GM12878 (cell line): ENCODE results near the gene UBL4B. TPM values are rescaled to one million over a fixed set of nuclear protein-coding genes. Genes with fewer than 3 reads are reported as not detected.

ENCODE experiments used
- ATAC-seq: fragments of 200-7000 bp; cut with Tn5 transposase; 3 replicates; pipeline ENCODE4 v1.9.1; 2020; ENCODE audit warnings: mild to moderate bottlenecking, moderate library complexity
- BruUV-seq: library from RNA; stranded (reverse); fragments of 400-500 nt; replicated peaks from 2 replicates; lab custom pipeline; 2021; lab: Mats Ljungman, UMichigan
- CTCF ChIA-PET: fragments of 300-600 bp; sonication (Branson Sonifier 250); formaldehyde crosslinking; extraction: SDS; loops from one replicate; lab custom pipeline; 2021; ENCODE audit warnings: inconsistent platforms; lab: Yijun Ruan, JAX
- POLR2A ChIA-PET: fragments of 350-600 bp; formaldehyde crosslinking; extraction: SDS; loops from one replicate; lab custom pipeline; 2021; ENCODE audit warnings: inconsistent platforms; lab: Charles Lee
- RAD21 ChIA-PET: fragments of 300-600 bp; sonication (Branson Sonifier 250); formaldehyde crosslinking; loops from one replicate; lab custom pipeline; 2023; ENCODE audit warnings: antibody characterized with exemption; ENCODE audit not compliant: unreplicated experiment; lab: Charles Lee
- SMC1A ChIA-PET: fragments of 300-600 bp; sonication (Branson Sonifier 250); formaldehyde crosslinking; loops from one replicate; lab custom pipeline; 2023; ENCODE audit not compliant: unreplicated experiment, uncharacterized antibody; lab: Charles Lee
- DNase-seq: peaks from one replicate; pipeline ENCODE4 v3.0.0-alpha.2; 2011; ENCODE audit warnings: low read depth, low spot score
- FAIRE-seq: peaks from 3 replicates; lab custom pipeline; 2011; peaks lifted over from hg19 to GRCh38; lab: Jason Lieb, UNC
- H2AFZ ChIP-seq: 2 replicates; pipeline ENCODE4 v1.6.0; 2011; ENCODE audit warnings: low read depth, low read length, control low read depth; ENCODE audit not compliant: control insufficient read depth
- H3K27ac ChIP-seq: 2 replicates; pipeline ENCODE4 v1.5.1; 2011; ENCODE audit warnings: control low read depth; ENCODE audit not compliant: control insufficient read depth, insufficient read depth
- H3K27me3 ChIP-seq, 2 experiments: replicated peaks in 1 of 2; 2 replicates each; pipeline versions ENCODE4 v1.6.0 to v1.6.1; 2011; ENCODE audit warnings: low read length in 1 of 2; ENCODE audit not compliant: control insufficient read depth in 2 of 2, insufficient read depth in 2 of 2
- H3K36me3 ChIP-seq, 2 experiments: 2 replicates each; pipeline ENCODE4 v1.5.1; 2011; ENCODE audit warnings: low read length in 1 of 2; ENCODE audit not compliant: control insufficient read depth in 2 of 2, insufficient read depth in 2 of 2
- H3K4me1 ChIP-seq: 2 replicates; pipeline ENCODE4 v1.6.1; 2011; ENCODE audit warnings: mild to moderate bottlenecking, low read length, moderate library complexity, mixed read lengths; ENCODE audit not compliant: control insufficient read depth, insufficient read depth
- H3K4me2 ChIP-seq: 2 replicates; pipeline ENCODE4 v1.6.0; 2011; ENCODE audit warnings: control low read depth; ENCODE audit not compliant: control insufficient read depth, insufficient read depth
- H3K4me3 ChIP-seq: fragments of 200-600 bp; sonication (generic); 2 replicates; pipeline ENCODE4 v1.5.1; 2016
- H3K79me2 ChIP-seq: 2 replicates; pipeline ENCODE4 v1.6.0; 2011; ENCODE audit warnings: low read length; ENCODE audit not compliant: control insufficient read depth, insufficient read depth
- H3K9ac ChIP-seq: 2 replicates; pipeline ENCODE4 v1.8.0; 2011; ENCODE audit warnings: low read length, control low read depth, mixed read lengths; ENCODE audit not compliant: control insufficient read depth, insufficient read depth
- H3K9me3 ChIP-seq: replicated peaks from 3 replicates; pipeline ENCODE4 v1.5.1; 2011; ENCODE audit warnings: mild to moderate bottlenecking, low read length; ENCODE audit not compliant: control insufficient read depth, insufficient read depth
- H4K20me1 ChIP-seq: 2 replicates; pipeline ENCODE4 v1.6.0; 2011; ENCODE audit not compliant: control insufficient read depth, insufficient read depth
- CHD4 ChIP-seq: fragments of 200-600 bp; sonication (generic); IDR thresholded peaks from 2 replicates; pipeline ENCODE4 v1.6.1; 2016; ENCODE audit warnings: mild to moderate bottlenecking
- CREM ChIP-seq: IDR thresholded peaks from 2 replicates; pipeline ENCODE4 v1.6.1; 2014; ENCODE audit warnings: antibody characterized with exemption, low read depth
- EED ChIP-seq: sonication (generic); IDR thresholded peaks from 2 replicates; pipeline ENCODE4 v1.6.1; 2016; ENCODE audit warnings: antibody characterized with exemption, low read depth
- NFIC ChIP-seq: IDR thresholded peaks from 2 replicates; pipeline ENCODE4 v1.6.1; 2012; ENCODE audit warnings: low read depth, mild to moderate bottlenecking, inconsistent platforms, low read length, moderate library complexity
- NR2F1 ChIP-seq: fragments of 450-650 bp; conservative IDR thresholded peaks from 2 replicates; pipeline ENCODE4 v1.6.1; 2017; ENCODE audit warnings: mild to moderate bottlenecking
- POU2F2 ChIP-seq: IDR thresholded peaks from 3 replicates; pipeline ENCODE4 v1.6.1; 2011; ENCODE audit warnings: low read depth, mild to moderate bottlenecking, low read length, borderline replicate concordance
- RFX5 ChIP-seq: IDR thresholded peaks from 2 replicates; pipeline ENCODE4 v1.6.1; 2011; ENCODE audit warnings: low read depth, low read length, improper control_type of control experiment
- SREBF1 ChIP-seq: IDR thresholded peaks from 2 replicates; pipeline ENCODE4 v1.6.1; 2012; ENCODE audit warnings: mild to moderate bottlenecking, low read length
- TCF7 ChIP-seq: IDR thresholded peaks from 2 replicates; pipeline ENCODE4 v1.6.1; 2014; ENCODE audit warnings: antibody characterized with exemption, borderline replicate concordance
- ZBED1 ChIP-seq: IDR thresholded peaks from 2 replicates; pipeline ENCODE4 v1.6.1; 2016; ENCODE audit warnings: borderline replicate concordance
- ZNF217 ChIP-seq: fragments of 450-650 bp; IDR thresholded peaks from 2 replicates; pipeline ENCODE4 v1.6.1; 2017; ENCODE audit warnings: antibody characterized with exemption, mild to moderate bottlenecking
- WGBS: methylation state at CpG from one replicate; pipeline ENCODE4 v1.1.6; 2016; ENCODE audit warnings: low lambda C conversion rate; ENCODE audit not compliant: insufficient replicate concordance, insufficient coverage; ENCODE audit errors: missing lambda C conversion rate; 5-methylcytosine and 5-hydroxymethylcytosine counted together
- in situ Hi-C: fragments of 300-500 bp; cut with MboI; formaldehyde crosslinking; loops from 9 replicates; pipeline ENCODE4 v1.14.3; 2018; ENCODE audit warnings: mixed read lengths
- intact Hi-C: fragments of 100-400 bp; cut with micrococcal nuclease; formaldehyde crosslinking; loops from one replicate; pipeline ENCODE4 v1.14.2; 2022; ENCODE audit not compliant: unreplicated experiment
- polyA plus RNA-seq, 11 experiments: library from polyadenylated mRNA; depleted of rRNA in 4 of 11; unstranded in 6 of 11; stranded (reverse) in 5 of 11; fragments of >200 nt; fragmentation: Nextera tagmentation in 4 of 11; fragmentation: Illumina TruSeq in 1 of 11; extraction: Ambion mirVana in 4 of 11; extraction: Trizol in 1 of 11; gene quantifications; 1 replicate in 1 of 11; 2 replicates in 10 of 11; pipeline versions ENCODE4 v1.2.1 to v1.2.3, GENCODE V29; 2011 to 2016; ENCODE audit warnings: inconsistent platforms in 2 of 11, missing spikeins in 2 of 11, low read depth in 1 of 11
- total RNA-seq, 4 experiments: library from RNA; depleted of rRNA in 3 of 4; stranded (reverse); fragments of >200 nt in 3 of 4; fragmentation: Illumina TruSeq in 1 of 4; extraction: Trizol in 1 of 4; gene quantifications; 2 replicates each; pipeline versions ENCODE4 v1.2.1 to v1.2.3, GENCODE V29; 2013 to 2021
- TF ChIP-seq, protein P1 (sequence below): fragments of 450-650 bp; IDR thresholded peaks from 2 replicates; pipeline ENCODE4 v1.6.1; 2018; ENCODE audit warnings: mild to moderate bottlenecking, low read depth, moderate library complexity; ENCODE audit not compliant: partially characterized antibody
- TF ChIP-seq, protein P2 (sequence below): fragments of 450-650 bp; IDR thresholded peaks from 2 replicates; pipeline ENCODE4 v1.6.1; 2017; ENCODE audit warnings: borderline replicate concordance

The UBL4B gene
- total and polyA plus RNA-seq, 10 of the 15 experiments (the other 5 are each of a cell fraction or from before 2014, with no cell fraction given), result 0.06 to 0.15 TPM; not detected in 8

DNA sequence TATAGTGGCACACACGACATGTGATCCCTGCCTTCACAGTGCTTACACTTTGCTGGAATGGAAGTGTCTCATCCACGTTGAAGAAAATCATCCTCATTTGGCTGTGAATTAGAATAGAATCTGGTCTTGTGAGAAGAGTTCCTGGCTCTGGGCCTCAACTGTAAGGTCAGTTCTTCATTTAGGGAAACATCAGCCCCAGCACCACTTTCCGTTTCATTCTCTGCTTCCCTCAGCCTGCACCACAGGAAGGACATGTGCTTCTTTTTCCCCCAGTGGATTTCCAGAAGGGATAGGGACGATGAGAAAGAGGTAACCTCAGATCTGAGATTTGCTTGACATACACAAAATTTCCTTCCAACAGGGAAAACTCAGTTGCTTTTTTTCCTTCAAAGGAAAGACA, 38.1 kb upstream of the UBL4B start:
- no peak for DNase-seq
- Histone ChIP-seq H3K4me1 (no peaks in the 10 kb centered on the region), H3K9me3 (no peaks in the 10 kb centered on the region), H3K4me3 (no peak overlapping the region), H3K36me3 (no peaks in the 10 kb centered on the region), H3K9ac (no peak overlapping the region), H4K20me1 (no peaks in the 10 kb centered on the region), H3K27ac (no peak overlapping the region), H3K79me2 (no peaks in the 10 kb centered on the region), H2AFZ (no peak overlapping the region), H3K4me2 (no peak overlapping the region), H3K27me3 (peaks cover 12 to 16% of the 10 kb centered on the region in 2 experiments; a peak in 3 of 4 replicates)
- ChIA-PET RAD21 (no interaction called here), SMC1A (no interaction called here), CTCF (interaction anchor here (1.9 kb wide), 1 partner anchor 14 kb away, joined by 6 read pairs; no protein-coding TSS in a partner anchor), POLR2A (no interaction called here)
- in situ Hi-C loops (no loop called here), intact Hi-C loops (no loop called here)
- FAIRE-seq, result no peak
- no TSS peak for BruUV-seq
- no peak for ATAC-seq
- TF ChIP-seq, protein P1, sequence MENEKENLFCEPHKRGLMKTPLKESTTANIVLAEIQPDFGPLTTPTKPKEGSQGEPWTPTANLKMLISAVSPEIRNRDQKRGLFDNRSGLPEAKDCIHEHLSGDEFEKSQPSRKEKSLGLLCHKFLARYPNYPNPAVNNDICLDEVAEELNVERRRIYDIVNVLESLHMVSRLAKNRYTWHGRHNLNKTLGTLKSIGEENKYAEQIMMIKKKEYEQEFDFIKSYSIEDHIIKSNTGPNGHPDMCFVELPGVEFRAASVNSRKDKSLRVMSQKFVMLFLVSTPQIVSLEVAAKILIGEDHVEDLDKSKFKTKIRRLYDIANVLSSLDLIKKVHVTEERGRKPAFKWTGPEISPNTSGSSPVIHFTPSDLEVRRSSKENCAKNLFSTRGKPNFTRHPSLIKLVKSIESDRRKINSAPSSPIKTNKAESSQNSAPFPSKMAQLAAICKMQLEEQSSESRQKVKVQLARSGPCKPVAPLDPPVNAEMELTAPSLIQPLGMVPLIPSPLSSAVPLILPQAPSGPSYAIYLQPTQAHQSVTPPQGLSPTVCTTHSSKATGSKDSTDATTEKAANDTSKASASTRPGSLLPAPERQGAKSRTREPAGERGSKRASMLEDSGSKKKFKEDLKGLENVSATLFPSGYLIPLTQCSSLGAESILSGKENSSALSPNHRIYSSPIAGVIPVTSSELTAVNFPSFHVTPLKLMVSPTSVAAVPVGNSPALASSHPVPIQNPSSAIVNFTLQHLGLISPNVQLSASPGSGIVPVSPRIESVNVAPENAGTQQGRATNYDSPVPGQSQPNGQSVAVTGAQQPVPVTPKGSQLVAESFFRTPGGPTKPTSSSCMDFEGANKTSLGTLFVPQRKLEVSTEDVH, result no peak
- TF ChIP-seq, protein P2, sequence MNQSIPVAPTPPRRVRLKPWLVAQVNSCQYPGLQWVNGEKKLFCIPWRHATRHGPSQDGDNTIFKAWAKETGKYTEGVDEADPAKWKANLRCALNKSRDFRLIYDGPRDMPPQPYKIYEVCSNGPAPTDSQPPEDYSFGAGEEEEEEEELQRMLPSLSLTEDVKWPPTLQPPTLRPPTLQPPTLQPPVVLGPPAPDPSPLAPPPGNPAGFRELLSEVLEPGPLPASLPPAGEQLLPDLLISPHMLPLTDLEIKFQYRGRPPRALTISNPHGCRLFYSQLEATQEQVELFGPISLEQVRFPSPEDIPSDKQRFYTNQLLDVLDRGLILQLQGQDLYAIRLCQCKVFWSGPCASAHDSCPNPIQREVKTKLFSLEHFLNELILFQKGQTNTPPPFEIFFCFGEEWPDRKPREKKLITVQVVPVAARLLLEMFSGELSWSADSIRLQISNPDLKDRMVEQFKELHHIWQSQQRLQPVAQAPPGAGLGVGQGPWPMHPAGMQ, result no peak
- TF ChIP-seq POU2F2 (no peak), CREM (no peak), NFIC (no peak), SREBF1 (no peak), TCF7 (no peak), ZNF217 (no peak), ZBED1 (no peak), RFX5 (no peak), CHD4 (no peak), EED (no peak), NR2F1 (no peak)
- 13% methylated on average over 4 of the region's 4 CpGs for WGBS
